Measurements from ENCODE around the gene CSAG2. TPM values are rescaled to one million over a fixed set of nuclear protein-coding genes. Genes with fewer than 3 reads are reported as not detected.

CSAG2 gene, protein sequence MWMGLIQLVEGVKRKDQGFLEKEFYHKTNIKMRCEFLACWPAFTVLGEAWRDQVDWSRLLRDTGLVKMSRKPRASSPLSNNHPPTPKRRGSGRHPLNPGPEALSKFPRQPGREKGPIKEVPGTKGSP
- not detected in 2 replicates for total RNA-seq

DNA sequence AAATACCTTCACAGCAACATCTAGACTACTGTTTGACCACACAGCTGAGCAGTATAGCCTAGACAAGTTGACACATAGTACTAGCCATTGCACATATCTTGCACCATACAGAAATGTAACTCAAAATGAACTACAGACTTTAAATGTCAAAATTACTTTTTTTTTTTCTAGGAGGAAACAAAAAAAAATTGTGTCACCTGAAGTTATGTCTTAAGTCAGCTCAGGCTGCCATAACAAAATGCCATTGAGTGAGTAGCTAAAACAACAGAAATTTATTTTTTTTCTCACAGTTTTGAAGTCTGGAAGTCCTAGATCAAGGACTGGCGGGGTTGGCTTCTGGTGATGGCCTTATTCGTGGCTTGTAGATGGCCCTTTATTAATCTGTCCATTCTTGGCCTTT is at the start of gene CSAG2:
Gene CSAG2 (minus strand): TSS at position 101 of the 400 bp plus-strand sequence. CDS start 161 bp downstream, outside the sequence.

DNA sequence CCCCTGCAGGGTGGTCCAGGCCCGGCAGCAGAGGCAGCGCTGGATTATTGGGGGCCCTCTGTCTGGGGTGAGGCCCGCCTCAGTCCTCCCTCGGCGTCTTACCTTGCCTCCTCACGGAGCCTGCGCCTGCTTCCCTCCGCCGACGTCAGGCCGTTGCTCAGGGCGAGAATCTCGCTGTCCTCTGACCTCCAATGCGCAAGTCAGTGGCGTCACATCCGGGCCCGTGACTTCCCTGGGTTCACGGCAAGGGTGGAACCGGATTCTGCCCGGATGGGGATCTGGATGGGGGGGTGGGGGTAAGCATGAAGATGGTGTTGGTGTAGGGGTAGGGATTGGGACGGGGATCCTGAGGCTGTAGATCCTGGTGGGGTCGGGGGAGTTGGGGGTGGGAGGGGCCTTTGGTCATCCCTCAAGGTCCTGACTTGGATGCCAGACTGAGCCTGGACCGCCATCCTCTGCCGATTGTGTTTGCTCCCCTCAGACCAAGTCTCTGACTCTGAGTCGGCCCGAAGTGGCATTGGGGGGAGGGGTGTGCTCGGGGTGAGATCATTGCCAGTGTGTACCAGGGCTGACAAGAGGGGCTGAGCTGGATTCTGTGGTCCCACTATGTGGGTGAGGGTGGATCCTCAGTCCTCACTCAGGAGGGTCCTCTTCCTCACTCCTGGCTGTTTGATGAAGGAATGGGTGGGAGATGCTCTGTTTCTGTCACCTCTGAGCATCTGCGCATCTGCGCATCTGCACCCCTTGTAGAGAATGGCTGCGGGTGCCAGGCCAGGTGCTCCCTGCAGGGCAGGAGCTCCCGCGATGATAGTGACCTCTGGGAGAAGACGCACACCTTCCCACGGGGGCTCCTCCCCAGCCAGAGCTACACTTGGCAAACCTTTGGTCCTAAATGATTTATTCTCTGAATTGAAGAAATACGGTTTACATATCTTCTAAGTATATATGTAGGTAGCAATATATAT is 44.9 kb upstream of the CSAG2 start, which contains the start of gene MAGEA2:
Gene MAGEA2 (minus strand): TSS at position 157 of the 965 bp plus-strand sequence. CDS start 2,479 bp downstream, outside the sequence.

DNA sequence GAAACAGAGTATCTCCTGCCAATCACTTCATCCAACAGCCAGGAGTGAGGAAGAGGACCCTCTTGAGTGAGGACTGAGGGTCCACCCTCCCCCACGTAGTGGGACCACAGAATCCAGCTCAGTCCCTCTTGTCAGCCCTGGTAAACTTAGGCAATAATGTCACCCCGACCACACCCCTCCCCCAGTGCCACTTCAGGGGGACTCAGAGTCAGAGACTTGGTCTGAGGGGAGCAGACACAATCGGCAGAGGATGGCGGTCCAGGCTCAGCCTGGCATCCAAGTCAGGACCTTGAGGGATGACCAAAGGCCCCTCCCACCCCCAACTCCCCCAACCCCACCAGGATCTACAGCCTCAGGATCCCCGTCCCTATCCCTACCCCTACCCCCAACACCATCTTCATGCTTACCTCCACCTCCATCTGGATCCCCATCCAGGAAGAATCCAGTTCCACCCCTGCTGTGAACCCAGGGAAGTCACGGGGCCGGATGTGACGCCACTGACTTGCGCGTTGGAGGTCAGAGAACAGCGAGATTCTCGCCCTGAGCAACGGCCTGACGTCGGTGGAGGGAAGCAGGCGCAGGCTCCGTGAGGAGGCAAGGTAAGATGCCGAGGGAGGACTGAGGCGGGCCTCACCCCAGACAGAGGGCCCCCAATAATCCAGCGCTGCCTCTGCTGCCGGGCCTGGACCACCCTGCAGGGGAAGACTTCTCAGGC is 24.3 kb upstream of the CSAG2 start, which contains the start of the genes CSAG1 and MAGEA12:
Gene CSAG1 (minus strand): TSS at position 461 of the 715 bp plus-strand sequence. CDS start 1,261 bp downstream, outside the sequence.
Gene MAGEA12 (plus strand): TSS at position 497 of the 715 bp plus-strand sequence. CDS start 2,405 bp downstream, outside the sequence.

DNA sequence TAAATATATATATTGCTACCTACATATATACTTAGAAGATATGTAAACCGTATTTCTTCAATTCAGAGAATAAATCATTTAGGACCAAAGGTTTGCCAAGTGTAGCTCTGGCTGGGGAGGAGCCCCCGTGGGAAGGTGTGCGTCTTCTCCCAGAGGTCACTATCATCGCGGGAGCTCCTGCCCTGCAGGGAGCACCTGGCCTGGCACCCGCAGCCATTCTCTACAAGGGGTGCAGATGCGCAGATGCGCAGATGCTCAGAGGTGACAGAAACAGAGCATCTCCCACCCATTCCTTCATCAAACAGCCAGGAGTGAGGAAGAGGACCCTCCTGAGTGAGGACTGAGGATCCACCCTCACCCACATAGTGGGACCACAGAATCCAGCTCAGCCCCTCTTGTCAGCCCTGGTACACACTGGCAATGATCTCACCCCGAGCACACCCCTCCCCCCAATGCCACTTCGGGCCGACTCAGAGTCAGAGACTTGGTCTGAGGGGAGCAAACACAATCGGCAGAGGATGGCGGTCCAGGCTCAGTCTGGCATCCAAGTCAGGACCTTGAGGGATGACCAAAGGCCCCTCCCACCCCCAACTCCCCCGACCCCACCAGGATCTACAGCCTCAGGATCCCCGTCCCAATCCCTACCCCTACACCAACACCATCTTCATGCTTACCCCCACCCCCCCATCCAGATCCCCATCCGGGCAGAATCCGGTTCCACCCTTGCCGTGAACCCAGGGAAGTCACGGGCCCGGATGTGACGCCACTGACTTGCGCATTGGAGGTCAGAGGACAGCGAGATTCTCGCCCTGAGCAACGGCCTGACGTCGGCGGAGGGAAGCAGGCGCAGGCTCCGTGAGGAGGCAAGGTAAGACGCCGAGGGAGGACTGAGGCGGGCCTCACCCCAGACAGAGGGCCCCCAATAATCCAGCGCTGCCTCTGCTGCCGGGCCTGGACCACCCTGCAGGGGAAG is 5.0 kb upstream of the CSAG2 start, which contains the start of gene MAGEA2B:
Gene MAGEA2B (plus strand): TSS at position 814 of the 973 bp plus-strand sequence. CDS start 2,479 bp downstream, outside the sequence.

DNA sequence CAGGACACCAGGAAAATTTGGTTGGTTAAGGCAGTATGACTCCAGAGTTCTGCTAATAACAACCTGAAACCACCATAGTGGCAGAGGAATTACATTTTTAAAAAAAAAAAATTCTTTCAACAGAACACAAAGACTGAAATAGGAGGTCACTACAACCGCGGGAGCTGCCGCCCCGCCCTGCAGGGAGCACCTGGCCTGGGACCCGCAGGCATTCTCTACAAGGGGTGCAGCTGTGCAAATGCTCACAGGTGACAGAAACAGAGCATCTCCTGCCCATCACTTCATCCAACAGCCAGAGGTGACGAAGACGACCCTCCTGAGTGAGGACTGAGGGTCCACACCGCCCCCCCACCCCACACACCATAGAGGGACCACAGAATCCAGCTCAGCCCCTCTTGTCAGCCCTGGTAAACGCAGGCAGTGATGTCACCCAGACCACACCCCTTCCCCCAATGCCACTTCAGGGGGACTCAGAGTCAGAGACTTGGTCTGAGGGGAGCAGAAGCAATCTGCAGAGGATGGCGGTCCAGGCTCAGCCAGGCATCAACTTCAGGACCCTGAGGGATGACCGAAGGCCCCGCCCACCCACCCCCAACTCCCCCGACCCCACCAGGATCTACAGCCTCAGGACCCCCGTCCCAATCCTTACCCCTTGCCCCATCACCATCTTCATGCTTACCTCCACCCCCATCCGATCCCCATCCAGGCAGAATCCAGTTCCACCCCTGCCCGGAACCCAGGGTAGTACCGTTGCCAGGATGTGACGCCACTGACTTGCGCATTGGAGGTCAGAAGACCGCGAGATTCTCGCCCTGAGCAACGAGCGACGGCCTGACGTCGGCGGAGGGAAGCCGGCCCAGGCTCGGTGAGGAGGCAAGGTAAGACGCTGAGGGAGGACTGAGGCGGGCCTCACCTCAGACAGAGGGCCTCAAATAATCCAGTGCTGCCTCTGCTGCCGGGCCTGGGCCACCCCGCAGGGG is 10.8 kb downstream of the CSAG2 start, which contains the start of gene MAGEA3:
Gene MAGEA3 (plus strand): TSS at position 843 of the 980 bp plus-strand sequence. CDS start 2,039 bp downstream, outside the sequence.

Other genes with a start within 250 kb of the CSAG2 start
- gene GABRQ, start 71.4 kb downstream of the CSAG2 start, total RNA-seq, result under 0.01 and 0.17 TPM in 2 replicates
- not detected in 2 replicates for gene MAGEA3, start 10.5 kb downstream of the CSAG2 start, total RNA-seq
- not detected in 2 replicates for gene MAGEA2B, start 5.4 kb upstream of the CSAG2 start, total RNA-seq
- not detected in 2 replicates for gene CSAG1, start 24.4 kb upstream of the CSAG2 start, total RNA-seq
- gene MAGEA12, start 24.5 kb upstream of the CSAG2 start, total RNA-seq, result not detected in 2 replicates
- not detected in 2 replicates for gene MAGEA2, start 44.6 kb upstream of the CSAG2 start, total RNA-seq
- gene CSAG3, start 49.9 kb upstream of the CSAG2 start, total RNA-seq, result not detected in 2 replicates
- not detected in 2 replicates for gene MAGEA6, start 60.4 kb upstream of the CSAG2 start, total RNA-seq
- 47.1 and 54.7 TPM in 2 replicates for gene CETN2, start 121.5 kb upstream of the CSAG2 start, total RNA-seq
- gene NSDHL, start 121.8 kb upstream of the CSAG2 start, total RNA-seq, result 14.9 and 22.4 TPM in 2 replicates
- gene ZNF185, start 188.8 kb upstream of the CSAG2 start, total RNA-seq, result 1.3 and 1.5 TPM in 2 replicates